T-helper 9 cell (primary cell): ENCODE measurements around the gene SPRY1.

Experiments used
- DNase-seq: peaks from one replicate; pipeline ENCODE4 v3.0.0-alpha.2; 2020

Gene SPRY1

GRCh38 chr4:123449362-123449761, 52.8 kb downstream of the SPRY1 start:
- DNase-seq, result no peak

GRCh38 chr4:123449780-123450179, 53.2 kb downstream of the SPRY1 start:
- no peak for DNase-seq

- DNase-seq, result no peak
Observed at GRCh38 chr4:123450393-123450792, 53.8 kb downstream of the SPRY1 start.

- DNase-seq, result no peak
Observed at GRCh38 chr4:123452616-123453015, 56.0 kb downstream of the SPRY1 start.

- DNase-seq, result no peak
Observed at GRCh38 chr4:123453061-123453680, 56.6 kb downstream of the SPRY1 start.
